GM12878 (cell line): ENCODE results near the gene SYNM.

Experiments used
- BCL11A ChIP-seq: IDR thresholded peaks from 2 replicates; pipeline ENCODE4 v1.6.1; 2011; ENCODE audit warnings: low read depth, low read length
- CHD2 ChIP-seq: IDR thresholded peaks from 2 replicates; pipeline ENCODE4 v1.6.1; 2011; ENCODE audit warnings: low read depth, low read length, improper control_type of control experiment, borderline replicate concordance
- CREB1 ChIP-seq: IDR thresholded peaks from 2 replicates; pipeline ENCODE4 v1.6.1; 2012; ENCODE audit warnings: low read depth, mild to moderate bottlenecking, inconsistent platforms
- CTCF ChIP-seq, 3 experiments: IDR thresholded peaks in 2 of 3; conservative IDR thresholded peaks in 1 of 3; 2 replicates each; pipeline ENCODE4 v1.5.1; 2011; ENCODE audit warnings: low read depth in 3 of 3, low read length in 3 of 3, mild to moderate bottlenecking in 3 of 3, control low read depth in 2 of 3, moderate library complexity in 2 of 3, inconsistent platforms in 1 of 3, mixed read lengths in 1 of 3; ENCODE audit not compliant: control insufficient read depth in 2 of 3, insufficient read depth in 1 of 3; ENCODE audit errors: extremely low read depth in 1 of 3
- NFYB ChIP-seq: IDR thresholded peaks from 2 replicates; pipeline ENCODE4 v1.6.1; 2011; ENCODE audit warnings: low read depth, mild to moderate bottlenecking, low read length, improper control_type of control experiment, moderate library complexity; ENCODE audit not compliant: insufficient read depth
- PBX3 ChIP-seq: IDR thresholded peaks from 2 replicates; pipeline ENCODE4 v1.6.1; 2011; ENCODE audit warnings: mild to moderate bottlenecking, low read depth, low read length, moderate library complexity; ENCODE audit not compliant: insufficient replicate concordance
- POLR2A ChIP-seq: IDR thresholded peaks from 2 replicates; pipeline ENCODE4 v1.6.1; 2011; ENCODE audit warnings: low read depth, mild to moderate bottlenecking, low read length
- STAT1 ChIP-seq: fragments of 450-650 bp; conservative IDR thresholded peaks from 2 replicates; pipeline ENCODE4 v1.6.1; 2014; ENCODE audit warnings: antibody characterized with exemption, mild to moderate bottlenecking
- USF1 ChIP-seq: IDR thresholded peaks from 2 replicates; pipeline ENCODE4 v1.6.1; 2011; ENCODE audit warnings: borderline replicate concordance, low read depth, mild to moderate bottlenecking, moderate library complexity, mixed read lengths, low read length; ENCODE audit not compliant: insufficient read depth; ENCODE audit errors: extremely low read length
- USF2 ChIP-seq: IDR thresholded peaks from 2 replicates; pipeline ENCODE4 v1.6.1; 2011; ENCODE audit warnings: low read depth, low read length, improper control_type of control experiment, borderline replicate concordance

- no peak for TF ChIP-seq CTCF (IDR thresholded peaks at IDR 0.05 in 2 of 3, conservative IDR thresholded peaks at IDR 0.05 in 1 of 3; ENCODE audit: control insufficient read depth in 2 of 3, extremely low read depth in 1 of 3, insufficient read depth in 1 of 3, low read depth in 3 of 3, low read length in 3 of 3)
- no peak for TF ChIP-seq POLR2A
- TF ChIP-seq PBX3 = no peak
- TF ChIP-seq CHD2 = no peak
- TF ChIP-seq CREB1 = no peak
- no peak for TF ChIP-seq USF1
- TF ChIP-seq NFYB = no peak
- TF ChIP-seq STAT1 = no peak
- TF ChIP-seq BCL11A = no peak
- TF ChIP-seq USF2 = no peak
These were observed 58.6 kb downstream of the SYNM start for GRCh38 chr15:99163271-99164062.
